ENCODE results near the gene DENND2A.

- TF ChIP-seq CTCF (IDR thresholded peaks at IDR 0.05; ENCODE audit: low read length): no peak
- no peak for TF ChIP-seq EZH2 (IDR thresholded peaks at IDR 0.05; ENCODE audit: borderline replicate concordance, low read length)
These were observed 14.0 kb upstream of the DENND2A start for GRCh38 chr7:140654661-140655060.

Measured in OCI-LY1 (cell line).